Forelimb muscle (tissue), 1 donor: ENCODE results near the gene TTC34. TPM values are rescaled to one million over a fixed set of nuclear protein-coding genes. Genes with fewer than 3 reads are reported as not detected.

Experiments
- DNase-seq: peaks from one replicate; pipeline ENCODE4 v3.0.0-alpha.2; 2013; ENCODE audit warnings: low read depth
- polyA plus RNA-seq: library from polyadenylated mRNA; unstranded; fragments of 120-200 nt; gene quantifications from one replicate; pipeline ENCODE4 v1.2.1, GENCODE V29; 2013; ENCODE audit not compliant: insufficient read length

Gene TTC34
- polyA plus RNA-seq, 1 donor: 0.32 TPM

- no peak for DNase-seq
These were observed 195.1 kb downstream of the TTC34 start for GRCh38 chr1:2606396-2606880.

GRCh38 chr1:2605509-2606395, 195.7 kb downstream of the TTC34 start:
- DNase-seq: no peak

GRCh38 chr1:2604844-2605508, 196.5 kb downstream of the TTC34 start:
- DNase-seq: no peak

- DNase-seq: no peak
These were observed 197.2 kb downstream of the TTC34 start for GRCh38 chr1:2604156-2604843.

- no peak for DNase-seq
These were observed 197.9 kb downstream of the TTC34 start for GRCh38 chr1:2603521-2604155.

GRCh38 chr1:2602866-2603520, 198.5 kb downstream of the TTC34 start:
- DNase-seq: no peak

- no peak for DNase-seq
These were observed 199.1 kb downstream of the TTC34 start for GRCh38 chr1:2602311-2602835.

- no peak for DNase-seq
These were observed 199.7 kb downstream of the TTC34 start for GRCh38 chr1:2601721-2602303.

GRCh38 chr1:2598329-2598931, 203.1 kb downstream of the TTC34 start:
- no peak for DNase-seq

GRCh38 chr1:2597441-2598328, 203.8 kb downstream of the TTC34 start:
- no peak for DNase-seq

- DNase-seq: no peak
These were observed 204.8 kb downstream of the TTC34 start for GRCh38 chr1:2596530-2597333.

- DNase-seq: no peak
These were observed 205.5 kb downstream of the TTC34 start for GRCh38 chr1:2595812-2596529.

- no peak for DNase-seq
These were observed 206.2 kb downstream of the TTC34 start for GRCh38 chr1:2595261-2595811.

GRCh38 chr1:2594641-2595131, 206.8 kb downstream of the TTC34 start:
- no peak for DNase-seq

- DNase-seq: no peak
These were observed 207.4 kb downstream of the TTC34 start for GRCh38 chr1:2594001-2594640.

- no peak for DNase-seq
These were observed 208.1 kb downstream of the TTC34 start for GRCh38 chr1:2593251-2593878.
